OCI-LY1 (cell line): Measurements from ENCODE around the gene LDLRAD4.

ENCODE experiments used
- CTCF ChIP-seq: fragments of 200-600 bp; sonication (generic), shearing (Covaris generic); IDR thresholded peaks from 2 replicates; pipeline ENCODE4 v1.5.1; 2017; ENCODE audit warnings: mild to moderate bottlenecking, antibody characterized with exemption, low read length, moderate library complexity, mixed read lengths
- EZH2 ChIP-seq: fragments of 200-600 bp; sonication (generic), shearing (Covaris generic); IDR thresholded peaks from 2 replicates; pipeline ENCODE4 v1.8.0; 2017; ENCODE audit warnings: borderline replicate concordance, mixed run types, mild to moderate bottlenecking, antibody characterized with exemption, low read length, moderate library complexity, mixed read lengths

DNA sequence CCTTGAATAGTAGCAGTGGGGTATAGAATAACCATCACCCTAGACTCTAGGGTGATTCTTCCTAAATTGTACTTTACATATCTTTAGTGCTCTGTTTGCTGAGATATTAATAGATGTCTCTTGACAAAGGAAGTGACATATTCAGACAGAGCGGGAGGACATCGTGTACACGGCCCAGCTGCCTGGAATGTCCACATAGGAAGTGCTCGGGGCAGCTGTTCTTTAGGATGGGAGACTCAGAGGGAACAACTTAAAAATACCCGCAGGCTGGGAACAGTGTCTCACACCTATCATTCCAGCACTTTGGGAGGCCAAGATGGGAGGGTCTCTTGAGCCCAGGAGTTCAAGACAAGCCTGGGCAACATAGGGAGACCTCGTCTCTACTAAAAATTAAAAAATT, 301.7 kb downstream of the LDLRAD4 start:
- no peak for TF ChIP-seq EZH2
- TF ChIP-seq CTCF, result no peak
